ENCODE data around the gene ADGRA1.

Gene ADGRA1

GRCh38 chr10:133180192-133180964 lies 92.7 kb downstream of the ADGRA1 start:
- DNase-seq (ENCODE audit: low read depth) = no peak

DNA sequence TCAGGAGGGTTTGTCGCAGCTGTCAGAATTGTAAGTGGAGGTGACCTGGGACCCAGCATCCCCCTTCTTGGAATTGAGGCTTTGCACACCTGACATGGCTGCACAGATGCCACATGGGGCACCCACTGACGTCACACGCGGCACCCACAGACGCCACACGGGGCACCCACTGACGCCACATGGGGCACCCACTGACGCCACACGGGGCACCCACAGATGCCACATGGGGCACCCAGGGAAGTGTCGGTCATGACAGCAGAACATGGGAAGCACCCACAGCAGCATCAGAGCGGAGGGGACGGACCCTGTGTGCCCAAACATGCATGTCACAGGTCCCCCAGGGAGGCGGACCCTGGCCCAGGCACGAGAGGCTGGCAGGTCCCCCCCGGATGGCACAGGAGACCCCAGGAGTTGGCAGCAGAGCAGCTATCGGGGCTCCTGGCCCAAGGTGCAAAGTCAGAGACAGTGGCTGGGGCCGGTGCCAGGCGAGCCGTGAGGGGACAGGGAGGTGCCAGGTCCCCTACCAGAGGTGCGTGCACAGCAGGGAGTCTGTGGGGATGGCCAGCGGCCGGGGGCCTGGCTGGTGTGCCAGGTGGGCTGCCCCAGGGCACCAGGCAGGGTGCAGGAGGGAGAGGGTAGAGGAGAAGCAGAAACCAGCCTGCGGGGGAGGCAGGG lies 93.4 kb downstream of the ADGRA1 start:
- no peak for DNase-seq (ENCODE audit: low read depth)
